NCI-H774 (cell line): ENCODE data around the gene TMEM114.

Experiments
- DNase-seq: peaks from one replicate; lab custom pipeline; 2025; lab: John Stamatoyannopoulos, UW

TMEM114 gene

GRCh38 chr16:8589900-8590688 lies at the start of gene TMEM114:
Gene TMEM114 (minus strand): TSS chr16:8590511. CDS start chr16:8589838, 673 bp downstream.
- DNase-seq, result no peak

GRCh38 chr16:8639694-8640093 lies 49.4 kb upstream of the TMEM114 start:
- no peak for DNase-seq

- DNase-seq, result no peak
Observed at GRCh38 chr16:8634991-8635736, 44.9 kb upstream of the TMEM114 start.

GRCh38 chr16:8632675-8633182 lies 42.4 kb upstream of the TMEM114 start:
- no peak for DNase-seq

GRCh38 chr16:8631818-8632465 lies 41.6 kb upstream of the TMEM114 start:
- DNase-seq, result no peak

- DNase-seq, result no peak
Observed at GRCh38 chr16:8631373-8631772, 41.1 kb upstream of the TMEM114 start.

- no peak for DNase-seq
Observed at GRCh38 chr16:8630255-8630953, 40.1 kb upstream of the TMEM114 start.

- no peak for DNase-seq
Observed at GRCh38 chr16:8628981-8629725, 38.8 kb upstream of the TMEM114 start.

GRCh38 chr16:8627456-8627855 lies 37.1 kb upstream of the TMEM114 start:
- DNase-seq, result no peak

GRCh38 chr16:8626946-8627345 lies 36.6 kb upstream of the TMEM114 start:
- no peak for DNase-seq

- DNase-seq, result no peak
Observed at GRCh38 chr16:8625491-8626087, 35.3 kb upstream of the TMEM114 start.

- no peak for DNase-seq
Observed at GRCh38 chr16:8623634-8624033, 33.3 kb upstream of the TMEM114 start.

GRCh38 chr16:8622315-8622656 lies 32.0 kb upstream of the TMEM114 start:
- DNase-seq, result no peak

- DNase-seq, result peak; percentile 83
Observed at GRCh38 chr16:8621572-8622314, 31.4 kb upstream of the TMEM114 start, which contains the start of gene METTL22. Gene METTL22 (plus strand): TSS chr16:8621698. CDS start chr16:8625666, 3,968 bp downstream.

GRCh38 chr16:8621222-8621571 lies 30.9 kb upstream of the TMEM114 start:
- no peak for DNase-seq

GRCh38 chr16:8620535-8620934 lies 30.2 kb upstream of the TMEM114 start:
- DNase-seq, result no peak

GRCh38 chr16:8619671-8620370 lies 29.5 kb upstream of the TMEM114 start:
- no peak for DNase-seq

- DNase-seq, result no peak
Observed at GRCh38 chr16:8614435-8615029, 24.2 kb upstream of the TMEM114 start.
